ENCODE results near the gene PLOD2. TPM values are rescaled to one million over a fixed set of nuclear protein-coding genes. Genes with fewer than 3 reads are reported as not detected.

The PLOD2 gene
- polyA plus RNA-seq, 1 experiment: 33.2 TPM

DNA sequence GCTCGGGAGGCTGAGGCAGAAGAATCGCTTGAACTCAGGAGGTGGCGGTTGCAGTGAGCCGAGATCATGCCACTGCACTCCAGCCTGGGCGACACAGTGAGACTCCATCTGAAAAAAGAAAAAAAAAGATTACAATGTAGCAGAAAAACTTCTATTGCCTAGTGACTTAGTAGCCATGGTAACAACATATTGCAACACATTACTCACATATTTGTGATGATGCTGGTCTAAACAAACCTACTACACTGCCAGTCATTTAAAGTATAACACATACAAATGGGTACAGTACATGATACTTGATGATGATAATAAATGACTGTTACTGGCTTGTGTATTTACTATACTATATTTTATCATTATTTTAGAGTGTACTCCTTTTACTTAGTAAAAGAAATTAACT is 125.6 kb downstream of the PLOD2 start:
- CTCF ChIA-PET: no interaction called here
- POLR2A ChIA-PET: no interaction called here
- peak; percentile 36 for DNase-seq (ENCODE audit: low read depth)
- Histone ChIP-seq H3K4me3 (ENCODE audit: low read depth, low read length) (no peak overlapping the region), H3K27me3 (ENCODE audit: control insufficient read depth, insufficient read depth, low read length) (no peaks in the 10 kb centered on the region), H3K36me3 (ENCODE audit: control insufficient read depth, insufficient read depth, low read length) (no peaks in the 10 kb centered on the region)
- TF ChIP-seq, protein P1, sequence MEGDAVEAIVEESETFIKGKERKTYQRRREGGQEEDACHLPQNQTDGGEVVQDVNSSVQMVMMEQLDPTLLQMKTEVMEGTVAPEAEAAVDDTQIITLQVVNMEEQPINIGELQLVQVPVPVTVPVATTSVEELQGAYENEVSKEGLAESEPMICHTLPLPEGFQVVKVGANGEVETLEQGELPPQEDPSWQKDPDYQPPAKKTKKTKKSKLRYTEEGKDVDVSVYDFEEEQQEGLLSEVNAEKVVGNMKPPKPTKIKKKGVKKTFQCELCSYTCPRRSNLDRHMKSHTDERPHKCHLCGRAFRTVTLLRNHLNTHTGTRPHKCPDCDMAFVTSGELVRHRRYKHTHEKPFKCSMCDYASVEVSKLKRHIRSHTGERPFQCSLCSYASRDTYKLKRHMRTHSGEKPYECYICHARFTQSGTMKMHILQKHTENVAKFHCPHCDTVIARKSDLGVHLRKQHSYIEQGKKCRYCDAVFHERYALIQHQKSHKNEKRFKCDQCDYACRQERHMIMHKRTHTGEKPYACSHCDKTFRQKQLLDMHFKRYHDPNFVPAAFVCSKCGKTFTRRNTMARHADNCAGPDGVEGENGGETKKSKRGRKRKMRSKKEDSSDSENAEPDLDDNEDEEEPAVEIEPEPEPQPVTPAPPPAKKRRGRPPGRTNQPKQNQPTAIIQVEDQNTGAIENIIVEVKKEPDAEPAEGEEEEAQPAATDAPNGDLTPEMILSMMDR (IDR thresholded peaks at IDR 0.05; ENCODE audit: insufficient read depth, low read depth, low read length): no peak

- TF ChIP-seq, protein P1 (IDR thresholded peaks at IDR 0.05; ENCODE audit: insufficient read depth, low read depth, low read length): no peak
- H3K4me3 ChIP-seq (ENCODE audit: low read depth, low read length): no peak overlapping the region
- ChIA-PET POLR2A (no interaction called here), CTCF (interaction anchor here (1.1 kb wide), 1 partner anchor 156 kb away, joined by 3 read pairs; no protein-coding TSS in a partner anchor)
- H3K27me3 ChIP-seq (ENCODE audit: control insufficient read depth, insufficient read depth, low read length): no peaks in the 10 kb centered on the region
- no peaks in the 10 kb centered on the region for H3K36me3 ChIP-seq (ENCODE audit: control insufficient read depth, insufficient read depth, low read length)
- DNase-seq (ENCODE audit: low read depth): no peak
Observed at GRCh38 chr3:146033950-146034349, 127.0 kb downstream of the PLOD2 start.

- TF ChIP-seq, protein P1 (IDR thresholded peaks at IDR 0.05; ENCODE audit: insufficient read depth, low read depth, low read length): no peak
- Histone ChIP-seq H3K27me3 (ENCODE audit: control insufficient read depth, insufficient read depth, low read length) (no peaks in the 10 kb centered on the region), H3K4me3 (ENCODE audit: low read depth, low read length) (no peak overlapping the region), H3K36me3 (ENCODE audit: control insufficient read depth, insufficient read depth, low read length) (no peaks in the 10 kb centered on the region)
- POLR2A ChIA-PET: interaction anchor here (0.8 kb wide), 1 partner anchor 12 kb away, joined by 5 read pairs; no protein-coding TSS in a partner anchor
- DNase-seq (ENCODE audit: low read depth): no peak
- CTCF ChIA-PET: interaction anchor here (0.6 to 1.0 kb wide), 4 partner anchors 227 to 716 kb away, joined by 3 to 4 read pairs (median 4); no protein-coding TSS in a partner anchor
Observed at GRCh38 chr3:146026547-146026946, 134.4 kb downstream of the PLOD2 start.

DNA sequence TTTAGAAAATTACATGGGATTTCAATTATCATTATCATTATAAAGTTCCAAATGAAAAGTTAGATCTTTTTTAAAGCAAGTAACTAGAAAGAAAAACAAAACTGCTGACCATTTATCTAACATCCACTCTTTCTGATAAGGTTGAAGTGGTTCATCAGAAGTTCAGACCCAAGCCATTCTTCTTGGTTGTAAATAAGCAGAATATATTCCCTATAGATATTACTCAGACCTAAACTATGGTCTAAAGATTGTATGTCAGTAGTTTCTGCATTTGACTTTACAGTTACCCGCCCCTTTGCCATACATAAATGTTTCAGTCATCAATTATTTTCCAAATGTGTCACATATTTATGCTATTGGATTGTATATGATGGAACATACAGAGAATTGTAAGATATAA is 136.7 kb downstream of the PLOD2 start:
- DNase-seq (ENCODE audit: low read depth): no peak
- Histone ChIP-seq H3K4me3 (ENCODE audit: low read depth, low read length) (no peak overlapping the region), H3K27me3 (ENCODE audit: control insufficient read depth, insufficient read depth, low read length) (no peaks in the 10 kb centered on the region), H3K36me3 (ENCODE audit: control insufficient read depth, insufficient read depth, low read length) (no peaks in the 10 kb centered on the region)
- TF ChIP-seq, protein P1 (IDR thresholded peaks at IDR 0.05; ENCODE audit: insufficient read depth, low read depth, low read length): no peak
- POLR2A ChIA-PET: no interaction called here
- CTCF ChIA-PET: no interaction called here

DNA sequence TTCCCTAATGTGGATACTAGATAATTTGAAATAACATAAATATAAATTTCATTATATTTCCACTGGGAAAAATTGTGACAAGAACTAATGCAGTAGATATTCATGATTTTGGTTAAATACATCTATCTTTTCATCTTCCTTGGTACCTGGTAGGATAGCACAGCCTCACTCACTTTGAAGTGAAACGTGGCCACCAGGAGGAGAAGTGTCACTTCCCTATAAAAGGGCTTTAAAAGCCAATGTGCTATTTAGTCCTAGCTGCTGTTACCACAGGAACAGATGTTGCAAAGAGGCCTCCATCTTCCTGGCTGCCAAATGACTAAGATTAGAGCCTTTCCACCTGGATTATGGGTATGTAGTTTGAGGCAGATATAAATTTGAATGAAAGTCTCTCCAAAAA is 140.0 kb downstream of the PLOD2 start:
- ChIA-PET POLR2A (no interaction called here), CTCF (no interaction called here)
- TF ChIP-seq, protein P1 (IDR thresholded peaks at IDR 0.05; ENCODE audit: insufficient read depth, low read depth, low read length): no peak
- Histone ChIP-seq H3K27me3 (ENCODE audit: control insufficient read depth, insufficient read depth, low read length) (no peaks in the 10 kb centered on the region), H3K4me3 (ENCODE audit: low read depth, low read length) (no peak overlapping the region), H3K36me3 (ENCODE audit: control insufficient read depth, insufficient read depth, low read length) (no peaks in the 10 kb centered on the region)
- no peak for DNase-seq (ENCODE audit: low read depth)
